Brain pericyte (primary cell): Measurements from ENCODE around the gene ADAM10.
"Not testable (repeated sequence)": the region's sequence is repeated elsewhere in the genome, so short reads cannot be mapped to it uniquely, and the experiment has no call there.

Experiments used
- DNase-seq: peaks from one replicate; pipeline ENCODE4 v3.0.0-alpha.2; 2012; ENCODE audit warnings: low read depth, low spot score

ADAM10 gene

GRCh38 chr15:58608129-58608590, 141.3 kb downstream of the ADAM10 start:
- no peak for DNase-seq

GRCh38 chr15:58606577-58607080, 142.9 kb downstream of the ADAM10 start:
- DNase-seq: no peak

DNA sequence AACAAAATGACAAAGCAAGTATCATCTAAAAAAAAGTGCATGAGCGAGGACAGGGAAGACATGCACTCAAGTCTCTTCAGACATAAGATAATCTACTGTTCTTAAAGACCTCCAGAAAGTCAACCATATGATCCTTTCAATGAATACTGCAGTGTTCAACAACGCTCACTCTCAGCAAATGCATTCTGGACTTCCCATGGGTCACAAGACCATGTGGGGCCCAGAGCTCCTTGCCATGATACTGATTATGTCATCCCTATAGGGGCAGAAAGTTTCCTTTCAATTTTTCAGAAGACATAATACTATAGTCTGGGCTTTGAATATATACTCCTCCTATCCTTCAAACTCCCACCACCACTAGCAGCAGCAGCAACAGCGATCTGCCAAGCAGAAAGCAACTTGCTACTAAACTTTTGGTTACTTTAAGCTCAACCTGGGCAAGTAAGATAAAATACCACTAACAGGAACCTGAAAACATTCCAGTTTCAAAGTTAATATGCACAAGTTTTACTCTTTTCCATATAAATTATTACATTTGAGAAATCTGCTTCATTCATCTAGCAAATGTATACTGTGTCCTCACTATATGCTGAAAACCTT, 143.5 kb downstream of the ADAM10 start:
- DNase-seq: no peak

DNA sequence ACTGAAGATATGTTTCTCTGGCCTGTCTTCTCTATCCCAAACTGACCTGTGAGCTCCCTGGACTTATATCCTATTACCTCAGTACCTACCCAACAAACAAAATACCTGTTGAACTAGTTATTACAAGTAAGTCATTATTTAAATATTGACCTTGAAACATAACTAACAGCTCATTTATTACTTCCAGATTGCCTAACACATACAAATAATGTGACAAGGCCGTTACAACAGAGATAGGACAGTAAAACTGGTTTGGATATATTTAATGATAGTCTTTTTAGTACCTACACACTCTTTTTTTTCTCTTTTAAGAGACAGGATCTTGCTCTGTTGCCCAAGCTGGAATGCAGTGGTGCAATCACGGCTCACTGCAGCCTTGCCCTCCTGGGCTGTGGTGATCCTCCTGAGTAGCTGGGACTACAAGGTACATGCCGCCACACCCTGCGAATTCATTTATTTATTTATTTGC, 145.0 kb downstream of the ADAM10 start:
- no peak for DNase-seq

- not testable (repeated sequence) for DNase-seq
These were observed 145.6 kb downstream of the ADAM10 start for GRCh38 chr15:58603927-58604326.

GRCh38 chr15:58602823-58603222, 146.7 kb downstream of the ADAM10 start:
- DNase-seq: no peak

GRCh38 chr15:58598829-58599210, 150.7 kb downstream of the ADAM10 start:
- DNase-seq: no peak

GRCh38 chr15:58597943-58598828, 151.3 kb downstream of the ADAM10 start:
- no peak for DNase-seq

DNA sequence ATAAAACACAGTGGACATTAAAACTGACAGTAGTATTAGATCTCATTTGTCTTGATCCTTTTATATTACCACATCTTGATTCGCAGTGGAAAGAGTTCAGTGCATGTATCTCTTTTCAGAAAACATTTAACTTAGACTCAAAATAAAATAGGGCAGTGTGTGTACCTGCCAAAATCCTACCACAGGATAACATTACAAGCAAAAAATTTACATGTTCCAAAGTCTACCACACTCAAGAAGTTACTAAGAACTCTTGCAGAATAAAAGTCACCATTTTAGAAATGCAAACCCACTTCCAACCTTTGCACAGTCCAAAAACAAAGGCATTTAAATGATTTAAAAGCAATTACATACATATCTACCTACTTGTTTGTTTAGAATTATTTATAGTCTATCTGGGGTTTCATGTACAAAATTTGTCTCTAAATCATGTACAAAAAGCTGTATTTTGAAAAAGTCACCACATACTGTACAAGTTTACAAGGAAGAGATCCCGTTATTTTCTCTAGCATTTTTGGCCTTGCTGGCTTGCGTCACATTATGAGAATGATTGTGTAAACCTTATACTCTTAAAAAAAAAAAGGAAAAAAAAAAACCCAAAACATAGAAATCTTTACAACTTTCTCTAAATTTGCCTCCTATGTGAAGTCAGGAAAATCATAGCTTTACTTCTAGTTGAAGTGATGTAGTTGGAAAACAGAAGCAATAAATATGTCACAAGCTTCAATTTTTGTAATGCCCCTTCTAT, 153.8 kb downstream of the ADAM10 start:
- no peak for DNase-seq

GRCh38 chr15:58594898-58595297, 154.6 kb downstream of the ADAM10 start:
- no peak for DNase-seq

DNA sequence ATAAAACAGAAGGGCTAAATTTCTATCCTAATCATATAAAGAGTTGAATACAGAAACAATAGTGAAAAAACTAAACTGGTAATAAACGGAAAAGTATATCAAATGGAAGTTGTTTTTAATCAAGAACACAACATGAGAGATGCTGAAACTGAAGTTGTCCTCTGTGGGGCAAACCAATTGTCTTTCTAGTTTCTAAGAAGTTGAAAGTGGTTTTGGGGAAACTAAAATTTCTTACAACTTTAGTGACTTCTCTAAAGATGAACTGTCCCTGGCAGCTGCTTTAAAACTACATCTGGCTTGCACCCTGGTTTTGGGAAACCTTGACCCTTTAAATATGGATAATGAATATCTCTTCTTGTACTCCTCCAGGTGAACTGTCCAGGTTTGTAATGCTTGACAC, 155.6 kb downstream of the ADAM10 start:
- DNase-seq: no peak

DNA sequence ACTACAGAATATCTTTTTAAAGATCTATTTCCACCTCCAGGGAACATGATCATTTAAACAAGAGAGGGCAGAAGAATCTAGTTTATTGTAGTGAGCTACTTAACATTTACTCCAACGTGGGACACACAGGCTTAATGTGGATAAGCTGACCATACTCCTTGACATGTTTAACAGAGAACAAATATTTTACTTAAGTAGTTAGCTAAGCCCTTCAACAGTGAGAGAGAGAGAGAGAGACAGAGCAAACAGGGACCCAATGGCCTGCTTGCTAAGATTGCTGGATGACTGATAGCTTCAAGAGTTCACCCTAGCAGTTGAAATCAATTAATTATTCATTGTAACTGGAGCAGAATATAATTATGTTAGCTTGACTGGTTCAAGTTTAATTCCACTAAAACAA, 158.6 kb downstream of the ADAM10 start:
- no peak for DNase-seq

GRCh38 chr15:58590236-58590635, 159.3 kb downstream of the ADAM10 start:
- no peak for DNase-seq

DNA sequence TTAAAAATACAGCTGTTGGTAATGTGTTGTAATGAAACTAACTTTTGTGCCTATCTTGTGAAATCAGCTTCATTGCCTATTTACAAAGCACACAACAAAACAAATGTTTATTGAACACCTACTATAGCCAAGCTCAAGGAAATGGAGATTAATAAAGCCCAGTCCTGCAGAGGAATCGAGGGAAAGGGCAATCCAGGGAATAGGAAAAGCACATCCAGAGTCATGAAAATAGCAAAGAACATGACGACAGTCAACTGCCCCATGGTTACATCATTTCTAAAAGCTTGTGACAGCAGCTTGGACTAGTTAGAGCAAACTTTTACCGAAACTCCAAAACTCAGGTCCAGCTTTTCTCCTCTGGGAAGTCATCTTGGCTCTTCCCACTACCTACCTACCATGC, 160.5 kb downstream of the ADAM10 start:
- no peak for DNase-seq

GRCh38 chr15:58588096-58588495, 161.4 kb downstream of the ADAM10 start:
- no peak for DNase-seq

DNA sequence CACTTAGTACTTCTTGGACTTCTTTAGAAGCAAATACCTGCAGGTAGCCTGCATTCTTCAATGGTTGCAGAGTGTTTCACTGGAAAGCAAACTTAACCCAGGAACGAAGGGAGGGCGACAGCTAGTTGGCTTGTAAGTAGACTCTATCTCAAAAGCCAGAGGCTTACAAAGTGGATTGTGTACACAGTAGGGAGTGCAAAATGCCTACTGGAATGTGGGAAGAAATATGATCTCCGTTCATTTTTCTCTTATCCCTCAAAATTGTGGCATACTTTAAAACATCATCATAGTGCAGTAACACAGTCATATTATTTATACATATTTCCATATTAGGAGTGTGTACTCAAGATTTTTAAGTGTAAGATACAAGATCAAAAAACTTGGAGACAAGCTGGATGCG, 162.0 kb downstream of the ADAM10 start:
- no peak for DNase-seq

GRCh38 chr15:58585693-58586443, 163.6 kb downstream of the ADAM10 start:
- DNase-seq: no peak

DNA sequence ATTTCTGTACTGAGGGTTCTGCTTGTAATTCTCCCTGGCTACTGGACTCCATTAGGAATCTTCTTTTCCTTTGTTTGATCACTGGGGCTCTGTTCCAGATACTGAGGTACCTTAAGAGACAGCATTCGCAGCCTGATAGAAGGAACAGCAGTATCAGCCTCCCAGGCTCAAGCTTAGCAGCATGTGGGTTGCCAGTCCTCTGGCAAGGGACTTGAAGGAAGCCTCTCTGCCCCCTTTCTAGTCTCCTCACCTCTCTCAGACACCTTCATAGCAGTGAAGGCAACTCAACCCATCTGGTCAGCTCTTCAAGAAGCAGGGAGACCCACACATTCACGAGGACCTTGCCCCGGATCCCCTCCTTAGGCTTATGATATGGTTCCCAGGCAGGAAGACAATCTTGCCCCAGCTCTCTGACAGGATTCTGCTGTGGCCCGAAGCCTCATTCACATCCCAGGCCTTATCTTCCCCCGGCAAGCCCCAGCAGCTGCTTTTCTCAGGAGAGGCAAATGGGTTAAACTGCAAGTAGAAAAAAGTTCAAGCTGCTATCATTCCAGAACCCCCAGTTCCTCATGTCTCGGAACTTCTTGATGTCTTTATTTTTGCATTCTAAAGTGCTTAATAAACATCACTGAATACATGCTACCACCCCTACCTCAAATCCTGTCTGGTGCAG, 164.6 kb downstream of the ADAM10 start:
- no peak for DNase-seq

GRCh38 chr15:58583171-58583908, 166.2 kb downstream of the ADAM10 start:
- DNase-seq: no peak

- no peak for DNase-seq
These were observed 167.3 kb downstream of the ADAM10 start for GRCh38 chr15:58582160-58582559.
